Measurements from ENCODE around the gene PCGF1. TPM values are rescaled to one million over a fixed set of nuclear protein-coding genes. Genes with fewer than 3 reads are reported as not detected.

PCGF1 gene
- total RNA-seq (2014; rRNA removed; shearing (Covaris generic)) (15.6 and 24.1 TPM in 2 replicates), polyA plus RNA-seq (2016; fragmentation: Nextera tagmentation; extraction: Ambion mirVana) (23.5 and 24.8 TPM in 2 replicates)

DNA sequence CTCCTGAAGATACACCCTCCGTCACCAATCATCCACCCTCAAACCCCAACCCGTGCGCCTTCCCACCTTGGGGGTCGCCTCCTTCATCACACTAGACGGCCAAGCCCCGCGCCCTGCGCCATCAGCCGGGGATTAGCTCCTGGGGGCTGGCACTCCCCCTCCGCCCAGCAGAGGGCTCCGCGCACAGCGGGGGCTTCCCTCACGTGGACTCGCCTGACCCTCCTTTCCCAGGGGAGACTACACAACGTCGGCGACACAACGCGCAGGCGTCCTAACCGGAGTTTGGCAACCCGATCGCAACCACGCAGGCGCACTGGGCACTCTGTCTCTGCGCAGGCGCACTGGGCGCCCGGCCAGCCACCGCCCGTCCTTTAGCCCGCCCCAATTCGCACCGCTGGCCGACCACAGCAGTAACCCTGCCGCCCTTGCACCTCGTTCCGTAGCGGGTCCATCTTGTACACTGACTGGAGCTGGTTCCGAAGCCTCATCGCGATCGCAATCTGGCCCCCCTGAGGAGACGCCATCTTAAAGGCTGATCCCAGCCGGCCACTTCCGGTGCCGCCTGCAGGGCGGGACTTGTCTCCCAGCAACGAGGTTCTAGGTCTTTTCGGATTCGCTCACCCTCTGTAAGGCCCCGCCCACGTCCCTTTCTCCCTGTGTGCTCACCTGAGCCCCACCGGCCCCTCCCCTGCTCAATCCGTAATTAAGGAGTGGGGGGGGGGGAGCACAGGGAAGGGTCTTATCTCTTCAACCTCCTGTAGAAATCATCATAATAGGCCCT is at the start of gene PCGF1:
Gene PCGF1 (minus strand): TSS at position 551 of the 781 bp plus-strand sequence. CDS start 27 bp downstream, at position 524.
- 0 out of 2 replicates have a peak, but pooled peaks cover 9% of the 10 kb centered on the region for H3K27me3 ChIP-seq (replicated peaks; ENCODE audit: insufficient read depth)
- peak within 1 kb of the TSS; percentile 92 for H3K9ac ChIP-seq
- H3K9me3 ChIP-seq (ENCODE audit: low read depth), result no peaks in the 10 kb centered on the region
- H3F3A ChIP-seq (ENCODE audit: insufficient read depth), result peaks cover 18% of the 10 kb centered on the region
- no peaks in the 10 kb centered on the region for H3K9me2 ChIP-seq (ENCODE audit: insufficient read depth)
- H3K27ac ChIP-seq, result peak within 1 kb of the TSS; percentile 96
- 0% methylated on average over 40 to 53 of the region's 56 CpGs for WGBS, 2 experiments (ENCODE audit: low coverage in 1 of 2, low lambda C conversion rate in 2 of 2, missing lambda C conversion rate in 2 of 2)
- peak within 1 kb of the TSS; percentile 94 for H2AFZ ChIP-seq
- TF ChIP-seq EZH2phosphoT487 (IDR thresholded peaks at IDR 0.05; ENCODE audit: insufficient read depth, low read depth) (no peak), EZH2 (IDR thresholded peaks at IDR 0.05; ENCODE audit: insufficient read depth, poor library complexity, severe bottlenecking) (no peak)
- H3K4me3 ChIP-seq, result peak within 1 kb of the TSS; percentile 90
- no peaks in the 10 kb centered on the region for H4K20me1 ChIP-seq (ENCODE audit: insufficient read depth)
- no peaks in the 10 kb centered on the region for H3K36me3 ChIP-seq (ENCODE audit: low read depth)
- peak; percentile 99 for DNase-seq
- in situ Hi-C loops (cut with MboI), result no loop called here
- H3K79me2 ChIP-seq (ENCODE audit: insufficient read depth), result peaks cover 26% of the 10 kb centered on the region
- H3K4me1 ChIP-seq (ENCODE audit: insufficient read depth), result peaks cover 23% of the 10 kb centered on the region
- H3K4me2 ChIP-seq (ENCODE audit: unreplicated experiment), result peak within 1 kb of the TSS; percentile 94

DNA sequence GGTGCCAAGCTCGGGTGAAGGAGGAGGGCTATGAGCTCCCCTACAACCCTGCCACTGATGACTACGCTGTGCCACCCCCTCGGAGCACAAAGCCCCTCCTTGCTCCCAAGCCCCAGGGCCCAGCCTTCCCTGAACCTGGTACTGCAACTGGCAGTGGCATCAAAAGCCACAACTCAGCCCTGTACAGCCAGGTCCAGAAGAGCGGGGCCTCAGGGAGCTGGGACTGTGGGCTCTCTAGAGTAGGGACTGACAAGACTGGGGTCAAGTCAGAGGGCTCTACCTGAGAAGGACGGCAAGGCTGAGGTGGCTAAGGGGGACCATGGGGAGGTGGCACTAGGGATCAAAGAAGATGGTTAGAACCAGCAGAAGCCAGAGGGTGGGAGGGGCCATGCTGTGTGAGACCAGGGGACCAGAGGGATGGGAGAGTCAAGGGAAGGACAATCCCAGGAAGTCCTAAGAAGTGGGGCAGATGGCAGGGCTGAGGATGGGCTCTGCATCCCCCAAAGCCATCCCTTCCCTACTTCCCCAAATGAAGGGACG is 49.4 kb upstream of the PCGF1 start:
- H3K9me2 ChIP-seq (ENCODE audit: insufficient read depth), result no peaks in the 10 kb centered on the region
- no peaks in the 10 kb centered on the region for H3K36me3 ChIP-seq (ENCODE audit: low read depth)
- peaks cover 9% of the 10 kb centered on the region; the same call in 1 of the 2 replicates for H3K4me1 ChIP-seq (ENCODE audit: insufficient read depth)
- no peaks in the 10 kb centered on the region for H4K20me1 ChIP-seq (ENCODE audit: insufficient read depth)
- H2AFZ ChIP-seq, result no peak overlapping the region
- no peaks in the 10 kb centered on the region for H3K9me3 ChIP-seq (ENCODE audit: low read depth)
- H3K4me3 ChIP-seq, result no peak overlapping the region
- H3K79me2 ChIP-seq (ENCODE audit: insufficient read depth), result peaks cover 31% of the 10 kb centered on the region
- 84 to 91% methylated on average over 6 of the region's 6 CpGs for WGBS, 2 experiments (ENCODE audit: low coverage in 1 of 2, low lambda C conversion rate in 2 of 2, missing lambda C conversion rate in 2 of 2)
- DNase-seq, result no peak
- H3K27me3 ChIP-seq (replicated peaks; ENCODE audit: insufficient read depth), result no peaks in the 10 kb centered on the region
- H3K27ac ChIP-seq, result no peak overlapping the region
- peaks cover 12% of the 10 kb centered on the region; the same call in 1 of the 2 replicates for H3F3A ChIP-seq (ENCODE audit: insufficient read depth)
- H3K9ac ChIP-seq, result no peak overlapping the region
- no peak for TF ChIP-seq EZH2 (IDR thresholded peaks at IDR 0.05; ENCODE audit: insufficient read depth, poor library complexity, severe bottlenecking)
- no peak for TF ChIP-seq EZH2phosphoT487 (IDR thresholded peaks at IDR 0.05; ENCODE audit: insufficient read depth, low read depth)
- in situ Hi-C loops (cut with MboI), result no loop called here
- no peak overlapping the region for H3K4me2 ChIP-seq (ENCODE audit: unreplicated experiment)

DNA sequence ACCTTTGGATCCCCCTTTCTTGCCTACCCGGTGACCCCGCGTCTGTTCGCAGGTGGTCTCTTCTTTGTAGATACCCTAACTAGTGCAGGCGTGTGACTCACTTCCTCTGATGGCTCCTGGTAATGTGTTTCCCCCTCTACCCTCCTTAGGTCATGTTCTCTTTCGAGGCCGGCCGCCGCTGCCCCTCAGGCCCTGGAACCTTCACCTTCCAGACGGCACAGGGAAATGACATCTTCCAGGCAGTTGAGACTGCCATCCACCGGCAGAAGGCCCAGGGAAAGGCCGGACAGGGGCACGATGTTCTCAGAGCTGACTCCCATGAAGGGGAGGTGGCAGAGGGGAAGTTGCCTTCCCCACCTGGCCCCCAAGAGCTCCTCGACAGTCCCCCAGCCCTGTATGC is 48.7 kb upstream of the PCGF1 start:
- TF ChIP-seq EZH2 (IDR thresholded peaks at IDR 0.05; ENCODE audit: insufficient read depth, poor library complexity, severe bottlenecking) (no peak), EZH2phosphoT487 (IDR thresholded peaks at IDR 0.05; ENCODE audit: insufficient read depth, low read depth) (no peak)
- H3K4me1 ChIP-seq (ENCODE audit: insufficient read depth), result peaks cover 14% of the 10 kb centered on the region; the same call in 1 of the 2 replicates
- peaks cover 38% of the 10 kb centered on the region for H3K79me2 ChIP-seq (ENCODE audit: insufficient read depth)
- no peaks in the 10 kb centered on the region for H4K20me1 ChIP-seq (ENCODE audit: insufficient read depth)
- DNase-seq, result no peak
- H3K4me2 ChIP-seq (ENCODE audit: unreplicated experiment), result no peak overlapping the region
- H2AFZ ChIP-seq, result no peak overlapping the region
- H3K27me3 ChIP-seq (replicated peaks; ENCODE audit: insufficient read depth), result no peaks in the 10 kb centered on the region
- H3K4me3 ChIP-seq, result no peak overlapping the region
- in situ Hi-C loops (cut with MboI), result no loop called here
- 96 to 97% methylated on average over 11 to 14 of the region's 14 CpGs for WGBS, 2 experiments (ENCODE audit: low coverage in 1 of 2, low lambda C conversion rate in 2 of 2, missing lambda C conversion rate in 2 of 2)
- H3F3A ChIP-seq (ENCODE audit: insufficient read depth), result peaks cover 12% of the 10 kb centered on the region; the same call in 1 of the 2 replicates
- no peak overlapping the region for H3K9ac ChIP-seq
- H3K36me3 ChIP-seq (ENCODE audit: low read depth), result no peaks in the 10 kb centered on the region
- no peaks in the 10 kb centered on the region for H3K9me2 ChIP-seq (ENCODE audit: insufficient read depth)
- H3K9me3 ChIP-seq (ENCODE audit: low read depth), result no peaks in the 10 kb centered on the region
- no peak overlapping the region for H3K27ac ChIP-seq

DNA sequence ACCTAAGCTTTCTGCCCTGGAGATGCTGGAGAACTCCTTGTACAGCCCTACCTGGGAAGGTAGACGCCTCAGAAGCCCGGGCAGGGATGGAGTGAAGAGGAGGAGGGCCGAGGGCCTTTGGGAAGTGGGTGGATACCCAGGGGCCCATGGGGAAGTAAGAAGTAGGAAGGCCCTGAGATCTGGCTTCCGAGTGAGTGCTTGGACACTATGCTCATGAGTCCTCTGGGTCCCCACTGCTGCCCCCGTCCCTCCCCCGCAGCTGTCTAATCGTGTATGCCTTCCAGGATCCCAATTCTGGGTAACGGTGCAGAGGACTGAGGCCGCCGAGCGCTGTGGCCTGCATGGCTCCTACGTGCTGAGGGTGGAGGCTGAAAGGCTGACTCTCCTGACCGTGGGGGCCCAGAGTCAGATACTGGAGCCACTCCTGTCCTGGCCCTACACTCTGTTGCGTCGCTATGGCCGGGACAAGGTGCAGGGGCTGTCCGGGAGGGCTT is 48.2 kb upstream of the PCGF1 start:
- peak overlapping the region; percentile 97 for H3K4me3 ChIP-seq
- no peaks in the 10 kb centered on the region for H3K27me3 ChIP-seq (replicated peaks; ENCODE audit: insufficient read depth)
- H3K36me3 ChIP-seq (ENCODE audit: low read depth), result no peaks in the 10 kb centered on the region
- H4K20me1 ChIP-seq (ENCODE audit: insufficient read depth), result no peaks in the 10 kb centered on the region
- DNase-seq, result no peak
- H3K4me1 ChIP-seq (ENCODE audit: insufficient read depth), result peaks cover 19% of the 10 kb centered on the region; the same call in 1 of the 2 replicates
- H3K4me2 ChIP-seq (ENCODE audit: unreplicated experiment), result peak overlapping the region; percentile 84
- peaks cover 12% of the 10 kb centered on the region; the same call in 1 of the 2 replicates for H3F3A ChIP-seq (ENCODE audit: insufficient read depth)
- H2AFZ ChIP-seq, result no peak overlapping the region
- in situ Hi-C loops (cut with MboI), result no loop called here
- H3K9ac ChIP-seq, result no peak overlapping the region
- no peak overlapping the region for H3K27ac ChIP-seq
- no peaks in the 10 kb centered on the region for H3K9me2 ChIP-seq (ENCODE audit: insufficient read depth)
- no peaks in the 10 kb centered on the region for H3K9me3 ChIP-seq (ENCODE audit: low read depth)
- TF ChIP-seq EZH2phosphoT487 (IDR thresholded peaks at IDR 0.05; ENCODE audit: insufficient read depth, low read depth) (no peak), EZH2 (IDR thresholded peaks at IDR 0.05; ENCODE audit: insufficient read depth, poor library complexity, severe bottlenecking) (no peak)
- H3K79me2 ChIP-seq (ENCODE audit: insufficient read depth), result peaks cover 43% of the 10 kb centered on the region
- WGBS, 2 experiments (ENCODE audit: low coverage in 1 of 2, low lambda C conversion rate in 2 of 2, missing lambda C conversion rate in 2 of 2), result 90% methylated on average over 12 to 16 of the region's 17 CpGs
